ENCODE results near the gene U2AF2.

DNA sequence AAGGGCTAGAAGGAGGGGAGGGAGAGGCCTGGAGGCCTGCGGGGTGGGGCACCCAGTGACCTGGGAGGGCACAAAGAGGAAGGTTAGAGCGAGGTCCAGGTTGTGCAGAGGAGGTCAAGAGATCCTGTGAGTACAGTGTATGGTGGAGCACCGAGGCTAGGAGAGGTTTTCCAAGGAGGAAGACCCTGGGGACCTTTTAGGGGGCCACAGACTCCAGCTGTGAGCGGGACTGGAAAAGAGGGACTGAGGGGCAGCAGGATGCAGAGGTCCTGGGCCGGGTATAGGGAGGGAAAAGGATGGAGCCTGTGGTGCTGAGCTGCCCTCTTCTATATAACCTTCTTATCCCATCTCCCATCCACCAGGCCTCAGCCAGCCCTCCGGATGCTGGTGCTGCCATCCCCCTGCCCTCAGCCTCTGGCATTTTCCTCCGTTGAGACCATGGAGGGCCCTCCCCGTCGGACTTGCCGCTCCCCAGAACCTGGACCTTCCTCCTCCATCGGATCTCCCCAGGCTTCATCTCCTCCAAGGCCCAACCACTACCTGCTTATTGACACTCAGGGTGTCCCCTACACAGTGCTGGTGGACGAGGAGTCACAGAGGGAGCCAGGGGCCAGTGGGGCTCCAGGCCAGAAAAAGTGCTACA lies 10.5 kb upstream of the U2AF2 start:
- TF ChIP-seq CTCF (conservative IDR thresholded peaks at IDR 0.05 in 1 of 2, IDR thresholded peaks at IDR 0.05 in 1 of 2; ENCODE audit: extremely low read depth in 1 of 2, insufficient read depth in 1 of 2, low read depth in 1 of 2, low read length in 2 of 2) (no peak), EZH2 (IDR thresholded peaks at IDR 0.05; ENCODE audit: borderline replicate concordance, low read length) (no peak)
